ENCODE data around the gene HTR1D.

Gene HTR1D

DNA sequence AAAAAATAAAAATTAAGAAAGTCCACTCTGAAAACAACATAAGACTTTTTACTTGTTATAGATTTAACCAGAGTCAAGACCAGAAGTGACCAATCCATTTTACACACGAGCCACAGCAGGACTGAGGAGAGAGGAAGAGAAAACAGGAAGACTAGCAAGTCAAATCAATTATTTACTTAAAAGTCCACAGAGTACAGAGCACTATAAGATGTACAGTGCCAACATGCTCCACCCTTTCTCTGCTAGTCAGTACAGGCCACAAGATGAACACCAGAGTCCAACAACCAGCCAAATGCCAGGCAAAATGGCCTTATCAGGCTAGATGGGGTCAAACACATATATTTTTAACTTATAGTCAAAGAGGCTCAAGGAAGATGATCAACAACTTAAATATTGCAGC is 68.2 kb downstream of the HTR1D start:
- Histone ChIP-seq H3K4me3 (ENCODE audit: low read length) (no peak overlapping the region), H3K9ac (ENCODE audit: low read depth, low read length) (no peak overlapping the region), H3K27ac (ENCODE audit: low read depth, low read length) (no peak overlapping the region), H3K4me1 (ENCODE audit: insufficient read depth, low read length) (peaks cover 6% of the 10 kb centered on the region), H3K9me3 (ENCODE audit: insufficient read depth, low read depth, low read length) (no peaks in the 10 kb centered on the region), H3K36me3 (ENCODE audit: insufficient read depth, low read length) (peaks cover 9% of the 10 kb centered on the region; the same call in 1 of the 2 replicates), H3K27me3 (ENCODE audit: insufficient read depth, low read length) (no peaks in the 10 kb centered on the region)
- WGBS: 83% methylated on average over 1 of the region's 1 CpG

DNA sequence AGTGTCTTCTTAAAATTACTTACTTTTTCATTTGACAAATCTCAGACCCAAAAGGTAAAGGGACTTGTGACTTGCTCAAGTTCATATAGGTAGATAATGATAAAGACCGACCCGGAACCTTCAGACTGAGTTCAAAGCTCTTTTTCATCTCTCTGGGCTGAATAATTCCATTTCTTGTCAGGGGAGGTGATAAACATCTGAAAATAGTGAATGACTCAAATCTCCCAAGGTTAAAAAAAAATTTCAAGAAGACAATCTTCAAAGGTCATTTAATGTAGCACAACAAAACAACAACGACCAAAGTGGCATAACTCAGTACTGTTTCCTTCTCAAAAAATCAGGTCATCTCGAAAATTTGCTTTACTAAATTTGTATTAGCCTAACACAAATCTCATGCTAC is 69.2 kb downstream of the HTR1D start:
- 90% methylated on average over 4 of the region's 4 CpGs for WGBS

More for the DNA sequence above, 69.2 kb downstream of the HTR1D start:
- Histone ChIP-seq H3K4me1 (ENCODE audit: insufficient read depth, low read length) (peaks cover 5% of the 10 kb centered on the region), H3K27me3 (ENCODE audit: insufficient read depth, low read length) (no peaks in the 10 kb centered on the region), H3K9ac (ENCODE audit: low read depth, low read length) (no peak overlapping the region), H3K4me3 (ENCODE audit: low read length) (no peak overlapping the region), H3K9me3 (ENCODE audit: insufficient read depth, low read depth, low read length) (no peaks in the 10 kb centered on the region), H3K36me3 (ENCODE audit: insufficient read depth, low read length) (peaks cover 9% of the 10 kb centered on the region; the same call in 1 of the 2 replicates), H3K27ac (ENCODE audit: low read depth, low read length) (no peak overlapping the region)

All from HUES64 (cell line).